Measurements from ENCODE around the gene DHRS12. TPM values are rescaled to one million over a fixed set of nuclear protein-coding genes. Genes with fewer than 3 reads are reported as not detected.

DHRS12 gene
- total RNA-seq, 1 experiment from 2014 or later = 10.2 TPM

DNA sequence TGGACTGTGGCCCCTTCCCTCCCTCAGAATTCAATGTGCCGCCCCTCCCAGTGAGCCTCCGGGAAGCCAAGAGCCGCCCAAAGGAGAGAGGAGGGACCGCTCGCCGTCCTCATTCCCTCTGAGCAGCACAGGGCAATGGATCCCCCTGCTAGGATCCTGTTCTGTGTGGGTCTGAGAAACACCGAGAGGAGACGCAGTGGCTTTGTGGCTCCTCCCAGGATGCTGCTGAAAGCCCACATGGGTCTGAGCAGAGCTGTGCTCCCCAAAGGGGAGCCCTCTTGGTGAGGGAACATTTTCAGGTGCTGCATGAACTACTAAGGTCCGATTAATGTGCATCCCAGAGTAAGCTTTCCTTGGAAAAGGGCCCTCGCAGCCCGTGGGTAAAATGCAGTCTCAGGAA is 30.4 kb downstream of the DHRS12 start:
- CTCF ChIA-PET = interaction anchor here (7.3 kb wide), 1 partner anchor 25 kb away, joined by 65 read pairs; no protein-coding TSS in a partner anchor
- TF ChIP-seq, protein P1, sequence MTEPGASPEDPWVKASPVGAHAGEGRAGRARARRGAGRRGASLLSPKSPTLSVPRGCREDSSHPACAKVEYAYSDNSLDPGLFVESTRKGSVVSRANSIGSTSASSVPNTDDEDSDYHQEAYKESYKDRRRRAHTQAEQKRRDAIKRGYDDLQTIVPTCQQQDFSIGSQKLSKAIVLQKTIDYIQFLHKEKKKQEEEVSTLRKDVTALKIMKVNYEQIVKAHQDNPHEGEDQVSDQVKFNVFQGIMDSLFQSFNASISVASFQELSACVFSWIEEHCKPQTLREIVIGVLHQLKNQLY (CRISPR knock-in tag; IDR thresholded peaks at IDR 0.05) = no peak
- TF ChIP-seq ZMAT4 (CRISPR knock-in tag; IDR thresholded peaks at IDR 0.05) (no peak), ZNF396 (CRISPR knock-in tag; IDR thresholded peaks at IDR 0.05; ENCODE audit: borderline replicate concordance) (no peak), ZNF423 (CRISPR knock-in tag; IDR thresholded peaks at IDR 0.05) (no peak), NR3C1 (CRISPR knock-in tag; conservative IDR thresholded peaks at IDR 0.05; ENCODE audit: low read depth) (no peak), SP1 (CRISPR knock-in tag; conservative IDR thresholded peaks at IDR 0.05) (no peak), TEAD1 (CRISPR knock-in tag; IDR thresholded peaks at IDR 0.05) (no peak), RELA (CRISPR knock-in tag; IDR thresholded peaks at IDR 0.05; ENCODE audit: borderline replicate concordance) (no peak), ATF6 (CRISPR knock-in tag; IDR thresholded peaks at IDR 0.05) (no peak), NFYB (CRISPR knock-in tag; conservative IDR thresholded peaks at IDR 0.05; ENCODE audit: low read depth) (no peak), FOXK1 (CRISPR knock-in tag; IDR thresholded peaks at IDR 0.05) (no peak), ZSCAN18 (CRISPR knock-in tag; IDR thresholded peaks at IDR 0.05) (no peak)
- TF ChIP-seq, protein P2, sequence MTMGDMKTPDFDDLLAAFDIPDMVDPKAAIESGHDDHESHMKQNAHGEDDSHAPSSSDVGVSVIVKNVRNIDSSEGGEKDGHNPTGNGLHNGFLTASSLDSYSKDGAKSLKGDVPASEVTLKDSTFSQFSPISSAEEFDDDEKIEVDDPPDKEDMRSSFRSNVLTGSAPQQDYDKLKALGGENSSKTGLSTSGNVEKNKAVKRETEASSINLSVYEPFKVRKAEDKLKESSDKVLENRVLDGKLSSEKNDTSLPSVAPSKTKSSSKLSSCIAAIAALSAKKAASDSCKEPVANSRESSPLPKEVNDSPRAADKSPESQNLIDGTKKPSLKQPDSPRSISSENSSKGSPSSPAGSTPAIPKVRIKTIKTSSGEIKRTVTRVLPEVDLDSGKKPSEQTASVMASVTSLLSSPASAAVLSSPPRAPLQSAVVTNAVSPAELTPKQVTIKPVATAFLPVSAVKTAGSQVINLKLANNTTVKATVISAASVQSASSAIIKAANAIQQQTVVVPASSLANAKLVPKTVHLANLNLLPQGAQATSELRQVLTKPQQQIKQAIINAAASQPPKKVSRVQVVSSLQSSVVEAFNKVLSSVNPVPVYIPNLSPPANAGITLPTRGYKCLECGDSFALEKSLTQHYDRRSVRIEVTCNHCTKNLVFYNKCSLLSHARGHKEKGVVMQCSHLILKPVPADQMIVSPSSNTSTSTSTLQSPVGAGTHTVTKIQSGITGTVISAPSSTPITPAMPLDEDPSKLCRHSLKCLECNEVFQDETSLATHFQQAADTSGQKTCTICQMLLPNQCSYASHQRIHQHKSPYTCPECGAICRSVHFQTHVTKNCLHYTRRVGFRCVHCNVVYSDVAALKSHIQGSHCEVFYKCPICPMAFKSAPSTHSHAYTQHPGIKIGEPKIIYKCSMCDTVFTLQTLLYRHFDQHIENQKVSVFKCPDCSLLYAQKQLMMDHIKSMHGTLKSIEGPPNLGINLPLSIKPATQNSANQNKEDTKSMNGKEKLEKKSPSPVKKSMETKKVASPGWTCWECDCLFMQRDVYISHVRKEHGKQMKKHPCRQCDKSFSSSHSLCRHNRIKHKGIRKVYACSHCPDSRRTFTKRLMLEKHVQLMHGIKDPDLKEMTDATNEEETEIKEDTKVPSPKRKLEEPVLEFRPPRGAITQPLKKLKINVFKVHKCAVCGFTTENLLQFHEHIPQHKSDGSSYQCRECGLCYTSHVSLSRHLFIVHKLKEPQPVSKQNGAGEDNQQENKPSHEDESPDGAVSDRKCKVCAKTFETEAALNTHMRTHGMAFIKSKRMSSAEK (CRISPR knock-in tag; IDR thresholded peaks at IDR 0.05; ENCODE audit: borderline replicate concordance) = no peak
- Mint-ChIP-seq H3K27me3 (ENCODE audit: low read depth) (no peaks in the 10 kb centered on the region), H3K4me3 (no peak overlapping the region), H3K36me3 (no peaks in the 10 kb centered on the region), H3K27ac (no peak overlapping the region), H3K4me1 (peaks cover 13% of the 10 kb centered on the region), H3K9me3 (no peaks in the 10 kb centered on the region; the same call in 1 of the 2 replicates)
- DNase-seq (ENCODE audit: low spot score) (no peak), ATAC-seq (no peak)
- POLR2A ChIA-PET = no interaction called here

GRCh38 chr13:51772781-51773180 is 31.2 kb downstream of the DHRS12 start:
- Mint-ChIP-seq H3K4me3 (no peak overlapping the region), H3K4me1 (peaks cover 19% of the 10 kb centered on the region), H3K9me3 (no peaks in the 10 kb centered on the region; the same call in 1 of the 2 replicates), H3K27me3 (ENCODE audit: low read depth) (no peaks in the 10 kb centered on the region), H3K36me3 (no peaks in the 10 kb centered on the region), H3K27ac (no peak overlapping the region; the same call in 1 of the 2 replicates)
- DNase-seq (ENCODE audit: low spot score) (no peak), ATAC-seq (no peak)
- ChIA-PET CTCF (interaction anchor here (7.3 kb wide), 1 partner anchor 25 kb away, joined by 65 read pairs; no protein-coding TSS in a partner anchor), POLR2A (no interaction called here)
- TF ChIP-seq AFF4 (CRISPR knock-in tag; IDR thresholded peaks at IDR 0.05; ENCODE audit: borderline replicate concordance) (no peak), ZNF138 (CRISPR knock-in tag; conservative IDR thresholded peaks at IDR 0.05) (no peak), ESRRA (CRISPR knock-in tag; IDR thresholded peaks at IDR 0.05; ENCODE audit: borderline replicate concordance) (no peak), NR2C2 (CRISPR knock-in tag; IDR thresholded peaks at IDR 0.05) (no peak), NR1H2 (CRISPR knock-in tag; IDR thresholded peaks at IDR 0.05) (no peak), ATF6 (CRISPR knock-in tag; IDR thresholded peaks at IDR 0.05) (no peak), SMAD3 (CRISPR knock-in tag; IDR thresholded peaks at IDR 0.05; ENCODE audit: borderline replicate concordance) (no peak)

Data from WTC11 (cell line).